SK-MEL-5 (cell line): ENCODE measurements around the gene PELI3. TPM values are rescaled to one million over a fixed set of nuclear protein-coding genes. Genes with fewer than 3 reads are reported as not detected.

Experiments
- DNase-seq: peaks from one replicate; pipeline ENCODE4 v3.0.0-alpha.2; 2016; ENCODE audit warnings: low read depth, low spot score
- in situ Hi-C: cut with HindIII; loops from 2 replicates; pipeline ENCODE4 v1.10.0; 2016; ENCODE audit warnings: low sequenced_read_pairs, high pct_unique_total_duplicates, low pct_unique_long_range_greater_than_20kb
- total RNA-seq: library from RNA; depleted of rRNA; stranded (reverse); fragments of >200 nt; shearing (Covaris generic); gene quantifications from 2 replicates; pipeline ENCODE4 v1.2.3, GENCODE V29; 2014

The PELI3 gene
- total RNA-seq, 1 experiment from 2014 or later, result 8.1 TPM

- in situ Hi-C loops, result no loop called here
- peak; percentile 91 for DNase-seq
Measured at GRCh38 chr11:66480117-66480938, 13.6 kb downstream of the PELI3 start, which contains the start of gene DPP3. TSS of gene DPP3 (plus strand) at chr11:66480434. CDS start at chr11:66482201, 1,767 bp downstream.

- DNase-seq, result no peak
- in situ Hi-C loops, result no loop called here
Measured at GRCh38 chr11:66484806-66485380, 18.2 kb downstream of the PELI3 start.

- in situ Hi-C loops, result no loop called here
- DNase-seq, result no peak
Measured at GRCh38 chr11:66488957-66489356, 22.3 kb downstream of the PELI3 start.

GRCh38 chr11:66489636-66490035, 22.9 kb downstream of the PELI3 start:
- DNase-seq, result no peak
- in situ Hi-C loops, result no loop called here

- in situ Hi-C loops, result no loop called here
- DNase-seq, result no peak
Measured at GRCh38 chr11:66491315-66491935, 24.7 kb downstream of the PELI3 start.

- in situ Hi-C loops, result no loop called here
- DNase-seq, result no peak
Measured at GRCh38 chr11:66492161-66492865, 25.6 kb downstream of the PELI3 start.

- in situ Hi-C loops, result no loop called here
- no peak for DNase-seq
Measured at GRCh38 chr11:66493130-66493529, 26.4 kb downstream of the PELI3 start.

GRCh38 chr11:66494458-66494857, 27.8 kb downstream of the PELI3 start:
- no peak for DNase-seq
- in situ Hi-C loops, result no loop called here

- no peak for DNase-seq
- in situ Hi-C loops, result no loop called here
Measured at GRCh38 chr11:66494935-66495334, 28.2 kb downstream of the PELI3 start.

- DNase-seq, result no peak
- in situ Hi-C loops, result no loop called here
Measured at GRCh38 chr11:66495401-66495854, 28.7 kb downstream of the PELI3 start.

GRCh38 chr11:66497206-66497605, 30.5 kb downstream of the PELI3 start:
- in situ Hi-C loops, result no loop called here
- no peak for DNase-seq

- in situ Hi-C loops, result no loop called here
- DNase-seq, result no peak
Measured at GRCh38 chr11:66498506-66498905, 31.8 kb downstream of the PELI3 start.

GRCh38 chr11:66505276-66505816, 38.6 kb downstream of the PELI3 start:
- in situ Hi-C loops, result no loop called here
- DNase-seq, result no peak

GRCh38 chr11:66509131-66509561, 42.4 kb downstream of the PELI3 start:
- DNase-seq, result no peak
- in situ Hi-C loops, result no loop called here

- in situ Hi-C loops, result no loop called here
- DNase-seq, result peak; percentile 74
Measured at GRCh38 chr11:66510271-66510989, 43.7 kb downstream of the PELI3 start, which contains the start of gene BBS1. TSS of gene BBS1 (plus strand) at chr11:66510635. CDS start at chr11:66510660, 25 bp downstream.

GRCh38 chr11:66510990-66511339, 44.3 kb downstream of the PELI3 start:
- in situ Hi-C loops, result no loop called here
- DNase-seq, result no peak

- in situ Hi-C loops, result no loop called here
- no peak for DNase-seq
Measured at GRCh38 chr11:66523611-66524010, 56.9 kb downstream of the PELI3 start.
